PFSK-1 (cell line): ENCODE data around the gene ANKAR.

Experiments
- POLR2AphosphoS5 ChIP-seq: IDR thresholded peaks from 2 replicates; pipeline ENCODE4 v1.6.1; 2012; ENCODE audit warnings: low read depth, mild to moderate bottlenecking, control low read depth, low read length, moderate library complexity
- TAF1 ChIP-seq: IDR thresholded peaks from 2 replicates; pipeline ENCODE4 v1.6.1; 2012; ENCODE audit warnings: low read length, control low read depth, borderline replicate concordance; ENCODE audit not compliant: insufficient read depth
- TF ChIP-seq, protein P1 (sequence below), 2 experiments: IDR thresholded peaks; 2 replicates each; pipeline versions ENCODE4 v1.6.1 to v1.8.0; 2011 to 2012; ENCODE audit warnings: low read depth in 2 of 2, low read length in 2 of 2, control low read depth in 1 of 2, inconsistent platforms in 1 of 2, mild to moderate bottlenecking in 1 of 2, moderate library complexity in 1 of 2; ENCODE audit not compliant: insufficient read depth in 1 of 2

DNA sequence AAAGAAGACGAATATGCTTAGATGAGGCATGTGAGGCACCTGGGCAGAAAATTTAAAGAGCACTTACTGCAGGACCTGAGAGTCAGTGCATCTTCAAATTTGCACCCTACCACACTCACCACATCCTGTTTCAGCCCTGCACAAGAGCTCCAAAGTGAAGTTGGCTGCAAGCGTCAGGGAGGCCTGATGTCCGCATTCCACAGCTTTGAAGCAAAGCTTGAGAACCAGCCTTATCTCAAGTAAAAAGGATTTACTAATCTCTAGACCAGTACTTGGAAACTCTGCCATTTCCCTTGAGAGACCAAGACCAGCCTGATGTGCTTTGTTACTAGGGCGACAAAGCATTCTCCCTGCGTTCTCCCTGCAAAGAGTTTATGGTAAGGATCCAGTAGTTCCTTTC is 16.6 kb upstream of the ANKAR start:
- TF ChIP-seq, protein P1, sequence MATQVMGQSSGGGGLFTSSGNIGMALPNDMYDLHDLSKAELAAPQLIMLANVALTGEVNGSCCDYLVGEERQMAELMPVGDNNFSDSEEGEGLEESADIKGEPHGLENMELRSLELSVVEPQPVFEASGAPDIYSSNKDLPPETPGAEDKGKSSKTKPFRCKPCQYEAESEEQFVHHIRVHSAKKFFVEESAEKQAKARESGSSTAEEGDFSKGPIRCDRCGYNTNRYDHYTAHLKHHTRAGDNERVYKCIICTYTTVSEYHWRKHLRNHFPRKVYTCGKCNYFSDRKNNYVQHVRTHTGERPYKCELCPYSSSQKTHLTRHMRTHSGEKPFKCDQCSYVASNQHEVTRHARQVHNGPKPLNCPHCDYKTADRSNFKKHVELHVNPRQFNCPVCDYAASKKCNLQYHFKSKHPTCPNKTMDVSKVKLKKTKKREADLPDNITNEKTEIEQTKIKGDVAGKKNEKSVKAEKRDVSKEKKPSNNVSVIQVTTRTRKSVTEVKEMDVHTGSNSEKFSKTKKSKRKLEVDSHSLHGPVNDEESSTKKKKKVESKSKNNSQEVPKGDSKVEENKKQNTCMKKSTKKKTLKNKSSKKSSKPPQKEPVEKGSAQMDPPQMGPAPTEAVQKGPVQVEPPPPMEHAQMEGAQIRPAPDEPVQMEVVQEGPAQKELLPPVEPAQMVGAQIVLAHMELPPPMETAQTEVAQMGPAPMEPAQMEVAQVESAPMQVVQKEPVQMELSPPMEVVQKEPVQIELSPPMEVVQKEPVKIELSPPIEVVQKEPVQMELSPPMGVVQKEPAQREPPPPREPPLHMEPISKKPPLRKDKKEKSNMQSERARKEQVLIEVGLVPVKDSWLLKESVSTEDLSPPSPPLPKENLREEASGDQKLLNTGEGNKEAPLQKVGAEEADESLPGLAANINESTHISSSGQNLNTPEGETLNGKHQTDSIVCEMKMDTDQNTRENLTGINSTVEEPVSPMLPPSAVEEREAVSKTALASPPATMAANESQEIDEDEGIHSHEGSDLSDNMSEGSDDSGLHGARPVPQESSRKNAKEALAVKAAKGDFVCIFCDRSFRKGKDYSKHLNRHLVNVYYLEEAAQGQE (IDR thresholded peaks at IDR 0.05; ENCODE audit: insufficient read depth in 1 of 2, low read depth in 2 of 2, low read length in 2 of 2): no peak
- no peak for TF ChIP-seq POLR2AphosphoS5
- TF ChIP-seq TAF1: no peak
